HCT116 (cell line): Measurements from ENCODE around the gene CALD1. TPM values are rescaled to one million over a fixed set of nuclear protein-coding genes. Genes with fewer than 3 reads are reported as not detected.

Source experiments
- ATAC-seq: fragments of 200-7000 bp; cut with Tn5 transposase; 2 replicates; pipeline ENCODE4 v1.9.1; 2020; ENCODE audit warnings: mild to moderate bottlenecking, moderate library complexity
- BruUV-seq: library from RNA; stranded (reverse); fragments of 400-500 nt; replicated peaks from 2 replicates; lab custom pipeline; 2021; lab: Mats Ljungman, UMichigan
- CTCF ChIA-PET: fragments of 300-600 bp; sonication (Branson Sonifier 250); formaldehyde crosslinking; loops from one replicate; lab custom pipeline; 2021; ENCODE audit warnings: antibody characterized with exemption; lab: Charles Lee
- POLR2A ChIA-PET: fragments of 300-600, 350-600 bp; sonication (Branson Sonifier 250); formaldehyde crosslinking; loops from one replicate; lab custom pipeline; 2021; ENCODE audit warnings: antibody characterized with exemption; lab: Charles Lee
- RAD21 ChIA-PET, 2 experiments: fragments of 300-600 bp; sonication (Branson Sonifier 250); formaldehyde crosslinking; loops; one replicate each; lab custom pipeline; 2023; ENCODE audit warnings: low total read pairs in 2 of 2; ENCODE audit not compliant: uncharacterized antibody in 2 of 2, unreplicated experiment in 2 of 2, low non-redundant PET in 1 of 2; lab: Charles Lee
- DNase-seq: peaks from one replicate; pipeline ENCODE4 v3.0.0-alpha.2; 2010; ENCODE audit warnings: low read depth, low spot score
- H2AFZ ChIP-seq: fragments of 200-600 bp; shearing (Covaris generic), sonication (generic); 2 replicates; pipeline ENCODE4 v1.6.1; 2017; ENCODE audit warnings: low read depth, mixed run types, mixed read lengths, antibody characterized with exemption, low read length; ENCODE audit not compliant: poor library complexity, severe bottlenecking
- H3K27ac ChIP-seq: 2 replicates; pipeline ENCODE4 v1.5.1; 2012; ENCODE audit warnings: low read depth, low read length
- H3K27me3 ChIP-seq: fragments of 200-600 bp; sonication (generic); 2 replicates; pipeline ENCODE4 v1.6.1; 2016; ENCODE audit warnings: mixed run types, low read length, mixed read lengths; ENCODE audit not compliant: insufficient read depth
- H3K36me3 ChIP-seq, 2 experiments: fragments of 200-500 bp in 1 of 2; fragments of 200-600 bp in 1 of 2; sonication (Bioruptor generic) in 1 of 2; sonication (generic) in 1 of 2; 2 replicates each; pipeline versions ENCODE4 v1.5.1 to v1.6.1; 2014 to 2016; ENCODE audit warnings: low read length in 2 of 2, inconsistent platforms in 1 of 2, mixed read lengths in 1 of 2, mixed run types in 1 of 2; ENCODE audit not compliant: insufficient read depth in 2 of 2, control insufficient read depth in 1 of 2
- H3K4me1 ChIP-seq, 2 experiments: fragments of 200-600 bp in 1 of 2; sonication (generic) in 1 of 2; 2 replicates each; pipeline versions ENCODE4 v1.5.1 to v1.6.1; 2012 to 2017; ENCODE audit warnings: low read length in 2 of 2, inconsistent platforms in 1 of 2, mild to moderate bottlenecking in 1 of 2, mixed read lengths in 1 of 2, mixed run types in 1 of 2, moderate library complexity in 1 of 2; ENCODE audit not compliant: insufficient read depth in 2 of 2, control insufficient read depth in 1 of 2
- H3K4me2 ChIP-seq: fragments of 200-600 bp; sonication (generic); 2 replicates; pipeline ENCODE4 v1.6.1; 2017; ENCODE audit warnings: mixed run types, low read length, mixed read lengths
- H3K4me3 ChIP-seq, 2 experiments: fragments of 200-600 bp in 1 of 2; sonication (generic) in 1 of 2; replicated peaks in 1 of 2; 2 replicates each; pipeline ENCODE4 v1.5.1; 2011 to 2016; ENCODE audit warnings: low read length in 2 of 2, control low read depth in 1 of 2, low read depth in 1 of 2, mild to moderate bottlenecking in 1 of 2, mixed read lengths in 1 of 2, mixed run types in 1 of 2
- H3K79me2 ChIP-seq: fragments of 200-600 bp; sonication (generic); 2 replicates; pipeline ENCODE4 v1.6.1; 2017; ENCODE audit warnings: mild to moderate bottlenecking, mixed run types, low read length, moderate library complexity, mixed read lengths; ENCODE audit not compliant: insufficient read depth
- H3K9ac ChIP-seq: fragments of 200-600 bp; sonication (generic); 2 replicates; pipeline ENCODE4 v1.6.1; 2016; ENCODE audit warnings: low read length, mixed read lengths
- H3K9me2 ChIP-seq: fragments of 200-600 bp; sonication (generic), shearing (Covaris generic); 2 replicates; pipeline ENCODE4 v1.6.1; 2017; ENCODE audit warnings: mixed run types, mild to moderate bottlenecking, moderate library complexity; ENCODE audit not compliant: insufficient read depth
- H3K9me3 ChIP-seq, 2 experiments: fragments of 200-500 bp in 1 of 2; fragments of 200-600 bp in 1 of 2; sonication (Bioruptor generic) in 1 of 2; sonication (generic) in 1 of 2; 2 replicates each; pipeline ENCODE4 v1.6.1; 2014 to 2017; ENCODE audit warnings: low read length in 2 of 2, mixed read lengths in 2 of 2, inconsistent platforms in 1 of 2, low read depth in 1 of 2, mild to moderate bottlenecking in 1 of 2, mixed run types in 1 of 2, moderate library complexity in 1 of 2; ENCODE audit not compliant: control insufficient read depth in 1 of 2, insufficient read depth in 1 of 2
- H4K20me1 ChIP-seq: fragments of 200-600 bp; sonication (generic), shearing (Covaris generic); 2 replicates; pipeline ENCODE4 v1.6.1; 2017; ENCODE audit warnings: mixed run types, mild to moderate bottlenecking, moderate library complexity; ENCODE audit not compliant: insufficient read depth
- EZH2phosphoT487 ChIP-seq: fragments of 200-600 bp; IDR thresholded peaks from 2 replicates; pipeline ENCODE4 v1.6.1; 2018; ENCODE audit warnings: antibody characterized with exemption, borderline replicate concordance
- FOSL1 ChIP-seq: IDR thresholded peaks from 2 replicates; pipeline ENCODE4 v1.6.1; 2012; ENCODE audit warnings: low read depth
- JUND ChIP-seq: IDR thresholded peaks from 2 replicates; pipeline ENCODE4 v1.6.1; 2012
- SP1 ChIP-seq: IDR thresholded peaks from 2 replicates; pipeline ENCODE4 v1.6.1; 2012; ENCODE audit warnings: low read depth
- TCF7L2 ChIP-seq: IDR thresholded peaks from 2 replicates; pipeline ENCODE4 v1.7.0; 2011; ENCODE audit warnings: borderline replicate concordance, inconsistent platforms; ENCODE audit not compliant: insufficient read depth, insufficient read length; ENCODE audit errors: extremely low read depth
- ZBTB33 ChIP-seq: IDR thresholded peaks from 2 replicates; pipeline ENCODE4 v1.6.1; 2011; ENCODE audit warnings: mild to moderate bottlenecking, low read length, moderate library complexity; ENCODE audit not compliant: insufficient replicate concordance; ENCODE audit errors: extremely low read depth
- ZFX ChIP-seq: fragments of 450-650 bp; IDR thresholded peaks from 2 replicates; pipeline ENCODE4 v1.6.1; 2017
- ZNF274 ChIP-seq: fragments of 200-500 bp; sonication (Bioruptor generic); IDR thresholded peaks from 2 replicates; pipeline ENCODE4 v1.6.1; 2014; ENCODE audit warnings: mild to moderate bottlenecking, low read depth, low read length, inconsistent platforms
- intact Hi-C: fragments of 100-400 bp; cut with micrococcal nuclease; formaldehyde crosslinking; loops from 2 replicates; pipeline ENCODE4 v1.10.0; 2022
- total RNA-seq: library from RNA; stranded (reverse); gene quantifications from one replicate; pipeline ENCODE4 v1.2.1, GENCODE V29; 2021; ENCODE audit not compliant: unreplicated experiment
- TF ChIP-seq, protein P1 (sequence below): IDR thresholded peaks from 2 replicates; pipeline ENCODE4 v1.6.1; 2012

CALD1 gene
- total RNA-seq, 1 experiment from 2014 or later = 66.8 TPM

- H3K27ac ChIP-seq = no peak overlapping the region
- BruUV-seq = no TSS peak
- intact Hi-C loops = no loop called here
- TF ChIP-seq ZNF274 = no peak
- no peak overlapping the region for H3K9ac ChIP-seq
- H3K79me2 ChIP-seq = no peaks in the 10 kb centered on the region
- ATAC-seq (no peak), DNase-seq (no peak)
- H2AFZ ChIP-seq = no peak overlapping the region
- H3K36me3 ChIP-seq = no peaks in the 10 kb centered on the region
- H4K20me1 ChIP-seq = no peaks in the 10 kb centered on the region
- ChIA-PET RAD21 (no interaction called here), CTCF (no interaction called here), POLR2A (no interaction called here)
- no peaks in the 10 kb centered on the region for H3K9me3 ChIP-seq
- no peak overlapping the region for H3K4me2 ChIP-seq
- H3K9me2 ChIP-seq = no peaks in the 10 kb centered on the region
- H3K4me3 ChIP-seq = no peak overlapping the region
- no peaks in the 10 kb centered on the region for H3K27me3 ChIP-seq
- peaks cover 0 to 2% of the 10 kb centered on the region in 2 experiments; a peak in 1 of 4 replicates for H3K4me1 ChIP-seq
Measured at GRCh38 chr7:134870156-134870555, 90.7 kb downstream of the CALD1 start.

GRCh38 chr7:134870781-134871180, 91.3 kb downstream of the CALD1 start:
- H3K9me3 ChIP-seq = no peaks in the 10 kb centered on the region
- H3K4me2 ChIP-seq = no peak overlapping the region
- TF ChIP-seq EZH2phosphoT487 (no peak), JUND (no peak), SP1 (no peak), TCF7L2 (no peak), ZFX (no peak), ZBTB33 (no peak), FOSL1 (no peak)
- TF ChIP-seq, protein P1, sequence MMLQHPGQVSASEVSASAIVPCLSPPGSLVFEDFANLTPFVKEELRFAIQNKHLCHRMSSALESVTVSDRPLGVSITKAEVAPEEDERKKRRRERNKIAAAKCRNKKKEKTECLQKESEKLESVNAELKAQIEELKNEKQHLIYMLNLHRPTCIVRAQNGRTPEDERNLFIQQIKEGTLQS = no peak
- H2AFZ ChIP-seq = no peak overlapping the region
- H3K27ac ChIP-seq = no peak overlapping the region
- no peak overlapping the region for H3K4me3 ChIP-seq
- RAD21 ChIA-PET = no interaction called here
- H3K9ac ChIP-seq = no peak overlapping the region
- no peaks in the 10 kb centered on the region for H4K20me1 ChIP-seq
- no peaks in the 10 kb centered on the region for H3K36me3 ChIP-seq
- no peaks in the 10 kb centered on the region for H3K9me2 ChIP-seq
- no peaks in the 10 kb centered on the region for H3K27me3 ChIP-seq
- CTCF ChIA-PET = no interaction called here
- DNase-seq (no peak), ATAC-seq (no peak)
- POLR2A ChIA-PET = no interaction called here
- intact Hi-C loops = no loop called here
- peaks cover 0 to 7% of the 10 kb centered on the region in 2 experiments; a peak in 1 of 4 replicates for H3K4me1 ChIP-seq
- no TSS peak for BruUV-seq
- H3K79me2 ChIP-seq = no peaks in the 10 kb centered on the region
